ENCODE results near the gene ADSS1.

Gene ADSS1

DNA sequence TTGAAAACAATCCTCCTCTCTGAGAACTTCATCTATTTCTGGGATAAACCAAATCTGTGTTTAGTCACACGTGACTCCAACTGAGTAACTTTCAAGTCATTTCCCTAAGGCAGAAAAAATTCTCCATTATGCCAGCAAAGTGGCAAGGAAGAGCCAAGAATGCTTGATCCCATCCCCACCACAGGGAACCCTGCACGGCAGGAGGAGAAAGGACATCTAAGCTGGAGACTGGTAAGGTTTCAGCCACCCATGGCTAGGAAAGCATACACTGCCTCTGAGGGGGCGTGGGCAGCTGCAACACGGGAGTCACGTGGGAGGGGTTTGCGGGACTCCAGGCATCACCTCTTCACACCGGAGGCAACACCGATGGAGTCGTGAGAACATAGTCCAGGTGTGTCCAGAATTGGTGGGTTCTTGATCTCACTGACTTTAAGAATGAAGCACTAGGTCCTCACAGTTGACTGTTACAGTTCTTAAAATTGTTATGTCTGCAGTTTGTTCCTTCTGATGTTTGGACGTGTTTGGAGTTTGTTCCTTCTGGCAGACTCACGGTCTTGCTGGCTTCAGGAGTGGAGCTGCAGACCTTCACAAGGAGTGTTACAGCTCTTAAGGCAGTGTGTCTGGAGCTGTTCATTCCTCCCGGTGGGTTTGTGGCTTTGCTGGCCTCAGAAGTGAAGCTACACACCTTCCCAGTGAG lies 26.2 kb downstream of the ADSS1 start:
- TF ChIP-seq SIN3A (IDR thresholded peaks at IDR 0.05; ENCODE audit: borderline replicate concordance, insufficient read depth, low read length) (no peak), TAF1 (IDR thresholded peaks at IDR 0.05; ENCODE audit: borderline replicate concordance, insufficient read depth, low read length) (no peak), POLR2AphosphoS5 (IDR thresholded peaks at IDR 0.05; ENCODE audit: low read depth, low read length) (no peak)

GRCh38 chr14:104751539-104752422 lies 27.8 kb downstream of the ADSS1 start:
- TF ChIP-seq FOXP2 (optimal IDR thresholded peaks at IDR 0.05; ENCODE audit: borderline replicate concordance, extremely low read depth, extremely low read length, insufficient read depth) (no peak), REST (IDR thresholded peaks at IDR 0.05; ENCODE audit: insufficient read depth in 1 of 2, low read depth in 2 of 2, low read length in 2 of 2) (no peak), SIN3A (IDR thresholded peaks at IDR 0.05; ENCODE audit: borderline replicate concordance, insufficient read depth, low read length) (no peak), POLR2AphosphoS5 (IDR thresholded peaks at IDR 0.05; ENCODE audit: low read depth, low read length) (no peak), TAF1 (IDR thresholded peaks at IDR 0.05; ENCODE audit: borderline replicate concordance, insufficient read depth, low read length) (no peak)

- TF ChIP-seq FOXP2 (optimal IDR thresholded peaks at IDR 0.05; ENCODE audit: borderline replicate concordance, extremely low read depth, extremely low read length, insufficient read depth) (no peak), SIN3A (IDR thresholded peaks at IDR 0.05; ENCODE audit: borderline replicate concordance, insufficient read depth, low read length) (no peak), REST (IDR thresholded peaks at IDR 0.05; ENCODE audit: insufficient read depth in 1 of 2, low read depth in 2 of 2, low read length in 2 of 2) (no peak), TAF1 (IDR thresholded peaks at IDR 0.05; ENCODE audit: borderline replicate concordance, insufficient read depth, low read length) (no peak), POLR2AphosphoS5 (IDR thresholded peaks at IDR 0.05; ENCODE audit: low read depth, low read length) (no peak)
Observed at GRCh38 chr14:104752423-104752734, 28.4 kb downstream of the ADSS1 start.

DNA sequence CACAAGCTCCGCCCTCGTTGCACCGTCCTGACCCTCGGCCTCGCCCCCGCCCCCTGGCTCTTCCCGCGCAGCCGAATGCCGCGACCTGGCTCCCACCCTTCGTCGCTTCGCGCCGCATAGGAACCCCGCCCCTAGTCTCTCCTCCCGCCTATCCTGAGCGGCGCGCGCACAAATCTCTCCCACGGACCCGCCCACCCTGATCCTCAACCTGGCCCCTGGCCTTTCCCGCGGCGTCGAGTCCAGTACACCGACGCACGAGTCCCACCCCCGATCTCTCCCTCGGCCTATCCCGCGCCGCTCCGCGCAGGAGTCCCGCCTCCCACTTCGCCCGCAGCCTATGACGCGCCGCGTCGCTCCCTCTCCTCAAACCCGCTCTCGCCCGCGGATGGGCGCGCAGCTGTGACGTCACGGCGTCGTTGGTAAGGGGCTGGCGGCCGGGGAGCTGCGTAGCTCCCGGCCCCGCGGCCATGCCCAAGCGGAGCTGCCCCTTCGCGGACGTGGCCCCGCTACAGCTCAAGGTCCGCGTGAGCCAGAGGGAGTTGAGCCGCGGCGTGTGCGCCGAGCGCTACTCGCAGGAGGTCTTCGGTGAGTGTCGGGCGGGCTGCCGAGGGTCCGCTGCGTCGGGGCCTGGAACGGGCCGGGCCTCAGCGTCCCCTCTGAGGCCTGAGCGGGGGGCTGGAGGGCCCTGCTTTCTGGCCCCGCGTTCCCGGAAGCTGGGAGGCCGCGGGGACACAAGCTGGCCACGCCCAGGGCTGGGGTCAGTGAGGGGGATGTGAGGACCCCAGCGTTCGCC lies 28.9 kb downstream of the ADSS1 start, which contains the start of gene SIVA1:
SIVA1 (plus strand) TSS at position 413 of the 793 bp plus-strand sequence; CDS start at position 468, 55 bp downstream.
- peak; percentile 70; the same call in 1 of the 2 replicates for TF ChIP-seq POLR2AphosphoS5 (IDR thresholded peaks at IDR 0.05; ENCODE audit: low read depth, low read length)
- TF ChIP-seq TAF1 (IDR thresholded peaks at IDR 0.05; ENCODE audit: borderline replicate concordance, insufficient read depth, low read length) = no peak
- peak; percentile 84 for TF ChIP-seq FOXP2 (optimal IDR thresholded peaks at IDR 0.05; ENCODE audit: borderline replicate concordance, extremely low read depth, extremely low read length, insufficient read depth)

DNA sequence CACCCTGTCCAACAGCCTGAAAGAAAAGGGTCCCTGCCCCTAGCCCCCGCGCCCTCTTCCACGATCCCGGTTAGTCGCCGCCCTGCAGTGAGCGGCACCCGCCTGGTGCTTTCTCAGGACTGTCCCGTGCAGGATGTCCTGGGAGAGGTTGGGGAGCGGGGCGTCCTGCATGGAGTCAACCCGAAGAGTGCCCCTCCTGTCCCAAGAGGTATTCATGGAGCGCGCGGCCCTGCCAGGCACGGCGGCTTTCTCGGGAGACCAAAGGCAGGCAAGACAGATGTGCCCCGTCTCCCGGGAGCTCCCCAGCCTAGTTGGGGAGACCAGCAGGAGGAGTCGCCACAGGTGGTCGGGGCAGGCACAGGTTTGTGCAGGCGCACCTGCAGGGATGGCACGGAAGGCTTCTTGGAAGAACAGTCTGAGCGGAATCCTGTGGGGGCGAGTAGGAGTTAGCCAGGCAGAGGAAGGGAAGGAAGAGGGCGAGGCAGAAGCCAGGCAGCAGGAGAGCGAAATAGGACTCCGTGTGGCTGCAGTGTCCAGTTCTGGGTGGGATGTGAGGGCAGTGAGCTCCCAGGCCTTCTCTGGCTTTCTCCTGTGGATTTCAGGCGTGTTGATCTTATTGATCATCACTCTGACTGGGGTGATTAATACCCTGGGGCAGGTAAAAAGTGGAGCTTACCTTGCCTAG lies 29.6 kb downstream of the ADSS1 start:
- TF ChIP-seq FOXP2 (optimal IDR thresholded peaks at IDR 0.05; ENCODE audit: borderline replicate concordance, extremely low read depth, extremely low read length, insufficient read depth) = no peak
- TF ChIP-seq REST (IDR thresholded peaks at IDR 0.05; ENCODE audit: insufficient read depth in 1 of 2, low read depth in 2 of 2, low read length in 2 of 2) = no peak
- no peak for TF ChIP-seq TAF1 (IDR thresholded peaks at IDR 0.05; ENCODE audit: borderline replicate concordance, insufficient read depth, low read length)
- TF ChIP-seq POLR2AphosphoS5 (IDR thresholded peaks at IDR 0.05; ENCODE audit: low read depth, low read length) = no peak
- no peak for TF ChIP-seq SIN3A (IDR thresholded peaks at IDR 0.05; ENCODE audit: borderline replicate concordance, insufficient read depth, low read length)
